SK-N-SH (cell line): ENCODE data around the gene CPT1B. TPM values are rescaled to one million over a fixed set of nuclear protein-coding genes. Genes with fewer than 3 reads are reported as not detected.

Experiments
- CTCF ChIA-PET: fragments of 300-600, 350-600 bp; formaldehyde crosslinking; extraction: SDS; loops from one replicate; lab custom pipeline; 2021; lab: Yijun Ruan, JAX
- POLR2A ChIA-PET: fragments of 350-600 bp; sonication (Branson Sonifier 250); formaldehyde crosslinking; extraction: SDS; loops from one replicate; lab custom pipeline; 2020; ENCODE audit warnings: antibody characterized with exemption, inconsistent platforms; lab: Yijun Ruan, JAX
- DNase-seq: peaks from one replicate; pipeline ENCODE4 v3.0.0; 2012
- H2AFZ ChIP-seq: fragments of 200-600 bp; sonication (generic); 2 replicates; pipeline ENCODE4 v1.8.1; 2016; ENCODE audit warnings: antibody characterized with exemption, mild to moderate bottlenecking, low read depth
- H3F3A ChIP-seq: fragments of 200-600 bp; sonication (generic); replicated peaks from 2 replicates; pipeline ENCODE3; 2016; ENCODE audit warnings: antibody characterized with exemption, mild to moderate bottlenecking; ENCODE audit not compliant: insufficient read depth
- H3K27ac ChIP-seq, 2 experiments: fragments of 200-500 bp in 1 of 2; fragments of 200-600 bp in 1 of 2; sonication (Bioruptor generic) in 1 of 2; sonication (generic), shearing (Covaris generic) in 1 of 2; 2 replicates each; pipeline versions ENCODE4 v1.5.1 to v1.6.1; 2014 to 2016; ENCODE audit warnings: low read depth in 2 of 2, inconsistent platforms in 1 of 2, low read length in 1 of 2, mild to moderate bottlenecking in 1 of 2, mixed read lengths in 1 of 2
- H3K27me3 ChIP-seq: fragments of 200-600 bp; sonication (generic), shearing (Covaris generic); 2 replicates; pipeline ENCODE4 v1.6.1; 2016; ENCODE audit warnings: mixed run types; ENCODE audit not compliant: insufficient read depth
- H3K36me3 ChIP-seq, 2 experiments: fragments of 200-500 bp in 1 of 2; fragments of 200-600 bp in 1 of 2; sonication (Bioruptor generic) in 1 of 2; sonication (generic) in 1 of 2; replicated peaks in 1 of 2; 2 replicates each; pipeline versions ENCODE3 to v1.5.1; 2014 to 2016; ENCODE audit warnings: low read length in 1 of 2, mild to moderate bottlenecking in 1 of 2; ENCODE audit not compliant: insufficient read depth in 2 of 2, control insufficient read depth in 1 of 2
- H3K4me1 ChIP-seq, 2 experiments: fragments of 200-500 bp in 1 of 2; fragments of 200-600 bp in 1 of 2; sonication (Bioruptor generic) in 1 of 2; sonication (generic), shearing (Covaris generic) in 1 of 2; 2 replicates each; pipeline versions ENCODE4 v1.5.1 to v1.6.1; 2014 to 2016; ENCODE audit warnings: low read depth in 1 of 2, low read length in 1 of 2, mixed run types in 1 of 2; ENCODE audit not compliant: insufficient read depth in 2 of 2, control insufficient read depth in 1 of 2
- H3K4me2 ChIP-seq: fragments of 200-600 bp; sonication (generic), shearing (Covaris generic); 2 replicates; pipeline ENCODE4 v1.6.1; 2017; ENCODE audit warnings: mixed run types
- H3K4me3 ChIP-seq, 2 experiments: fragments of 200-500 bp in 1 of 2; fragments of 200-600 bp in 1 of 2; sonication (Bioruptor generic) in 1 of 2; sonication (generic), shearing (Covaris generic) in 1 of 2; 2 replicates each; pipeline versions ENCODE4 v1.5.1 to v1.8.1; 2014 to 2016; ENCODE audit warnings: low read depth in 2 of 2, inconsistent platforms in 1 of 2, low read length in 1 of 2, mild to moderate bottlenecking in 1 of 2, mixed read lengths in 1 of 2, moderate library complexity in 1 of 2
- H3K79me2 ChIP-seq: fragments of 200-600 bp; sonication (generic); 2 replicates; pipeline ENCODE4 v1.8.1; 2017; ENCODE audit warnings: mild to moderate bottlenecking; ENCODE audit not compliant: insufficient read depth
- H3K9ac ChIP-seq: fragments of 200-600 bp; sonication (generic); 2 replicates; pipeline ENCODE4 v1.6.1; 2017; ENCODE audit warnings: mixed run types
- H3K9me2 ChIP-seq: fragments of 200-600 bp; sonication (generic); 2 replicates; pipeline ENCODE4 v1.6.1; 2017; ENCODE audit warnings: mixed run types
- H3K9me3 ChIP-seq: fragments of 200-600 bp; sonication (generic); 2 replicates; pipeline ENCODE4 v1.6.1; 2017; ENCODE audit warnings: mixed run types, mild to moderate bottlenecking, moderate library complexity
- H4K20me1 ChIP-seq: fragments of 200-600 bp; sonication (generic); 2 replicates; pipeline ENCODE4 v1.6.1; 2017; ENCODE audit warnings: mild to moderate bottlenecking, mixed run types; ENCODE audit not compliant: insufficient read depth
- CHD2 ChIP-seq: fragments of 150-350 bp; IDR thresholded peaks from 2 replicates; pipeline ENCODE4 v1.6.1; 2018; ENCODE audit warnings: low read length; ENCODE audit not compliant: partially characterized antibody
- CTCF ChIP-seq: fragments of 200-600 bp; sonication (generic); IDR thresholded peaks from 2 replicates; pipeline ENCODE4 v1.6.1; 2017; ENCODE audit warnings: antibody characterized with exemption, mild to moderate bottlenecking, moderate library complexity
- ELF1 ChIP-seq: IDR thresholded peaks from 2 replicates; pipeline ENCODE4 v1.4.0; 2012
- FOSL2 ChIP-seq: IDR thresholded peaks from 2 replicates; pipeline ENCODE4 v1.4.0; 2012; ENCODE audit warnings: low read depth, mild to moderate bottlenecking, moderate library complexity, borderline replicate concordance
- FOXJ3 ChIP-seq: sonication (generic); formaldehyde crosslinking; IDR thresholded peaks from 2 replicates; pipeline ENCODE4 v1.5.1; 2020; ENCODE audit warnings: mild to moderate bottlenecking, missing genetic modification reagents
- FOXM1 ChIP-seq: IDR thresholded peaks from 2 replicates; pipeline ENCODE4 v1.4.0; 2012; ENCODE audit warnings: low read depth, mild to moderate bottlenecking
- GATA2 ChIP-seq: sonication (generic); formaldehyde crosslinking; IDR thresholded peaks from 2 replicates; pipeline ENCODE4 v1.5.0; 2020; ENCODE audit warnings: mild to moderate bottlenecking, missing genetic modification reagents
- IRF3 ChIP-seq: fragments of 150-350 bp; IDR thresholded peaks from 2 replicates; pipeline ENCODE4 v1.6.1; 2016; ENCODE audit warnings: mild to moderate bottlenecking, low read depth, low read length
- MXI1 ChIP-seq: IDR thresholded peaks from 2 replicates; pipeline ENCODE4 v1.6.1; 2012; ENCODE audit warnings: mild to moderate bottlenecking, low read depth, low read length, improper control_type of control experiment
- NFIC ChIP-seq: IDR thresholded peaks from 2 replicates; pipeline ENCODE4 v1.4.0; 2012; ENCODE audit warnings: borderline replicate concordance
- NRF1 ChIP-seq: IDR thresholded peaks from 2 replicates; pipeline ENCODE4 v1.6.1; 2012; ENCODE audit warnings: low read depth, mild to moderate bottlenecking, low read length
- POLR2AphosphoS5 ChIP-seq: IDR thresholded peaks from 2 replicates; pipeline ENCODE4 v1.6.1; 2012; ENCODE audit warnings: low read depth, low read length
- RAD21 ChIP-seq: IDR thresholded peaks from 2 replicates; pipeline ENCODE4 v1.6.1; 2012; ENCODE audit warnings: mild to moderate bottlenecking, low read length
- RCOR1 ChIP-seq: fragments of 150-350 bp; IDR thresholded peaks from 2 replicates; pipeline ENCODE4 v1.6.1; 2017; ENCODE audit warnings: antibody characterized with exemption, low read length
- SIN3A ChIP-seq: IDR thresholded peaks from 2 replicates; pipeline ENCODE4 v1.6.1; 2012; ENCODE audit warnings: low read depth, mild to moderate bottlenecking, low read length, moderate library complexity, borderline replicate concordance
- SMC3 ChIP-seq: IDR thresholded peaks from 2 replicates; pipeline ENCODE4 v1.6.1; 2012; ENCODE audit warnings: low read depth, low read length, improper control_type of control experiment
- USF2 ChIP-seq: fragments of 150-350 bp; IDR thresholded peaks from 2 replicates; pipeline ENCODE4 v1.6.1; 2017; ENCODE audit warnings: antibody characterized with exemption, low read length, low read depth, borderline replicate concordance
- ZBTB33 ChIP-seq: IDR thresholded peaks from 2 replicates; pipeline ENCODE4 v1.4.0; 2012; ENCODE audit warnings: low read depth, borderline replicate concordance
- WGBS: methylation state at CpG from one replicate; pipeline ENCODE4 v1.1.6; 2017; ENCODE audit warnings: low lambda C conversion rate; 5-methylcytosine and 5-hydroxymethylcytosine counted together
- polyA plus RNA-seq, 3 experiments: library from polyadenylated mRNA; depleted of rRNA; stranded (reverse); fragments of >200 nt; gene quantifications; 2 replicates each; pipeline ENCODE4 v1.2.3, GENCODE V29; 2012

The CPT1B gene
- polyA plus RNA-seq, 1 of the 3 experiments (the other 2 are of a cell fraction) = 33.2 TPM

GRCh38 chr22:50573491-50574382, 4.5 kb downstream of the CPT1B start:
- H3K4me3 ChIP-seq = no peak overlapping the region
- ChIA-PET POLR2A (interaction anchor here (0.6 kb wide), 1 partner anchor 43 kb away, joined by 3 read pairs; no protein-coding TSS in a partner anchor), CTCF (interaction anchor here (1.2 to 9.0 kb wide), 4 partner anchors 9 to 48 kb away, joined by 3 to 73 read pairs (median 22); partner anchors contain the start of genes SCO2 and SYCE3)
- H3K4me2 ChIP-seq = no peak overlapping the region
- no peaks in the 10 kb centered on the region for H3K4me1 ChIP-seq
- no peaks in the 10 kb centered on the region for H3K9me2 ChIP-seq
- no peaks in the 10 kb centered on the region for H3K79me2 ChIP-seq
- no peaks in the 10 kb centered on the region for H3F3A ChIP-seq
- TF ChIP-seq MXI1 = no peak
- no peak for TF ChIP-seq NFIC
- no peak for TF ChIP-seq IRF3
- TF ChIP-seq RCOR1 = no peak
- no peak for TF ChIP-seq CTCF
- TF ChIP-seq RAD21 = no peak
- TF ChIP-seq GATA2 (CRISPR knock-in tag) = no peak
- TF ChIP-seq POLR2AphosphoS5 = no peak
- no peak for TF ChIP-seq FOXM1
- TF ChIP-seq ZBTB33 = no peak
- no peak for TF ChIP-seq USF2
- no peak for TF ChIP-seq FOXJ3 (CRISPR knock-in tag)
- TF ChIP-seq FOSL2 = no peak
- TF ChIP-seq SMC3 = no peak
- TF ChIP-seq CHD2 = no peak
- TF ChIP-seq SIN3A = no peak
- no peak for TF ChIP-seq ELF1
- no peak for TF ChIP-seq NRF1
- no peaks in the 10 kb centered on the region for H3K9me3 ChIP-seq
- H3K9ac ChIP-seq = no peak overlapping the region
- 92% methylated on average over 5 of the region's 26 CpGs for WGBS
- no peak overlapping the region for H2AFZ ChIP-seq
- no peak overlapping the region for H3K27ac ChIP-seq
- DNase-seq = no peak
- H3K36me3 ChIP-seq = peaks cover 0 to 72% of the 10 kb centered on the region in 2 experiments
- no peaks in the 10 kb centered on the region for H3K27me3 ChIP-seq
- H4K20me1 ChIP-seq = no peaks in the 10 kb centered on the region
